Measurements from ENCODE around the gene RGL1. TPM values are rescaled to one million over a fixed set of nuclear protein-coding genes. Genes with fewer than 3 reads are reported as not detected.

RGL1 gene
- total and polyA plus RNA-seq, 3 donors from 2014 or later = 34.3 to 58.2 (median 41.5) TPM

DNA sequence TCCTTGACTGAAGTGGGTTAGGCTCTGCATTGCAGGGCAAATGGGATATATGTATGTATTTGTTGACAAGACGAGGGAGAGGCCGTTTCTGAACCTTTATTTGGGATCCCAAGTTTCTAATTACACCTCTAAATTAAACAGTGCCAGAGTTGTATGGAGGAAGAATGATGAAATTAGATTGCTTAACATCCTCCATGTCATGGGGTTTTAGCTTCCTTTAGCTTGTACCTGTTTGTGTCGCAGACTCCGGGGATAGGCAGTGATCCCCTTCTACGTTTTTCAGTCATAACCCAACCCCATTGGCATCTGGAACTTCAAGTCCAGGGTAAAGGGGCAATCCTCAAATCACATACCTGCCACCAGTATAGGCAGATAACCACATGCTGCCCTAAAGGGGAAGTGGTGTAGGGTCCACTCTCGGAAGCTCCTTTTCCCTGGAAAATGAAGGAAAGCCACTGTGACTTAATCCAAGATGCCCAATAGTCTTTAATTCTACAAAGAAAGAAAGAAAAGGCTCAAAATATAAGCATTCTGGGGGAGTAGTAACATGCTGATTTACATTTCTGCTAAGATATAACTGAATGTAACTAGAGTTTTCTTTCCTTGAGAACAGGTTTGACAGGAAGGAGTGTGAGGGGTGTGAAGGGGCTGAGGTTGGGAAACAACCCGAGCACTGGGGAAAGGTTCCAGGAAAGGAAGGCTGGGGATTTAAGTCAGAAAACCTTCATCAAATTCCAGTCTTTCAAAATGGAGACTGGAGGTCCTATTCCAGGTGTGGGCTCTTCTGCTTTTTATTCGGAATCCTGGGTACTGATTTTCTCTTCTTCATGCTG, 77.6 kb downstream of the RGL1 start:
- TF ChIP-seq POLR2A (IDR thresholded peaks at IDR 0.05) = no peak
- TF ChIP-seq, protein P1, sequence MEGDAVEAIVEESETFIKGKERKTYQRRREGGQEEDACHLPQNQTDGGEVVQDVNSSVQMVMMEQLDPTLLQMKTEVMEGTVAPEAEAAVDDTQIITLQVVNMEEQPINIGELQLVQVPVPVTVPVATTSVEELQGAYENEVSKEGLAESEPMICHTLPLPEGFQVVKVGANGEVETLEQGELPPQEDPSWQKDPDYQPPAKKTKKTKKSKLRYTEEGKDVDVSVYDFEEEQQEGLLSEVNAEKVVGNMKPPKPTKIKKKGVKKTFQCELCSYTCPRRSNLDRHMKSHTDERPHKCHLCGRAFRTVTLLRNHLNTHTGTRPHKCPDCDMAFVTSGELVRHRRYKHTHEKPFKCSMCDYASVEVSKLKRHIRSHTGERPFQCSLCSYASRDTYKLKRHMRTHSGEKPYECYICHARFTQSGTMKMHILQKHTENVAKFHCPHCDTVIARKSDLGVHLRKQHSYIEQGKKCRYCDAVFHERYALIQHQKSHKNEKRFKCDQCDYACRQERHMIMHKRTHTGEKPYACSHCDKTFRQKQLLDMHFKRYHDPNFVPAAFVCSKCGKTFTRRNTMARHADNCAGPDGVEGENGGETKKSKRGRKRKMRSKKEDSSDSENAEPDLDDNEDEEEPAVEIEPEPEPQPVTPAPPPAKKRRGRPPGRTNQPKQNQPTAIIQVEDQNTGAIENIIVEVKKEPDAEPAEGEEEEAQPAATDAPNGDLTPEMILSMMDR (IDR thresholded peaks at IDR 0.05) = no peak
- Histone ChIP-seq H3K27me3 (no peaks in the 10 kb centered on the region), H3K36me3 (ENCODE audit: low read depth, missing control alignments) (no peaks in the 10 kb centered on the region), H3K4me1 (peaks cover 45% of the 10 kb centered on the region), H3K4me3 (no peak overlapping the region), H3K27ac (peak overlapping the region; percentile 93 to 95), H3K9me3 (no peaks in the 10 kb centered on the region)
- no peak for DNase-seq
- WGBS, 2 donors = 78 to 79% methylated on average over 8 of the region's 8 CpGs
- intact Hi-C loops (cut with DNase I; ENCODE audit: low total_unique reads) = no loop called here

DNA sequence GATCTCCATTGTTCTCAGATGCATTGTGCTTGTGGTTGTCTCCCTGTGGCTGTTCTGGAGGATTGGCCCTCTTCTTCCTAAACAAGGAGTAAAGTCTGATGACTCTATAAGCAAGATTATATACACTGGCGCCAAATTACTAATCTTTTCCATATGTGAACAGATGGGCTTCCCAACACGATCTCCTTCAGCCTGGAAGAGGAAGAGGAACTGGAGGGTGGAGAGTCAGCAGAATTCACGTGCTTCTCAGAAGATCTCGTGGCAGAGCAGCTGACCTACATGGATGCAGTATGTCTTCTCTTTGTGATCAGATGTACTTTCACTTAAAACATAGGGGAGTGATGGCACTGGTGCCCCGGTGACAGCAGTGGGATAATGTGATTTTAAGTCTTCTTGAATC, 78.7 kb downstream of the RGL1 start:
- H3K36me3 ChIP-seq (ENCODE audit: low read depth, missing control alignments) = no peaks in the 10 kb centered on the region
- no peak overlapping the region for H3K4me3 ChIP-seq
- no peaks in the 10 kb centered on the region for H3K9me3 ChIP-seq
- H3K4me1 ChIP-seq = peaks cover 45% of the 10 kb centered on the region
- TF ChIP-seq, protein P1 (IDR thresholded peaks at IDR 0.05) = no peak
- intact Hi-C loops (cut with DNase I; ENCODE audit: low total_unique reads) = no loop called here
- 83 to 97% methylated on average over 5 of the region's 5 CpGs for whole genome bisulfite sequencing, 2 donors
- H3K27me3 ChIP-seq = no peaks in the 10 kb centered on the region
- peak overlapping the region; percentile 4 to 11 for H3K27ac ChIP-seq
- peak; percentile 22 for DNase-seq

DNA sequence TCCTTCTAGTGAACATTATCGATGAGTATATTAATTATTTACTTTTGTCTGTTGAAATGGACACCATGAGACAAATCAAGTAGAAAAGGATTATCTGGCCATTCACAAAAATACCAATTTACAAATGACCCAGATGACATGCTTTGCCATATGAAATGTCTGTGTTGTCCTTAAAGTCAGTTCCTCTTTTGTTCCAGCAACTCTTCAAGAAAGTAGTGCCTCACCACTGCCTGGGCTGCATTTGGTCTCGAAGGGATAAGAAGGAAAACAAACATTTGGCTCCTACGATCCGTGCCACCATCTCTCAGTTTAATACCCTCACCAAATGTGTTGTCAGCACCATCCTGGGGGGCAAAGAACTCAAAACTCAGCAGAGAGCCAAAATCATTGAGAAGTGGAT, 79.6 kb downstream of the RGL1 start:
- no peaks in the 10 kb centered on the region for H3K27me3 ChIP-seq
- no peak overlapping the region for H3K27ac ChIP-seq
- H3K4me1 ChIP-seq = peaks cover 37% of the 10 kb centered on the region
- no peak for DNase-seq
- no peaks in the 10 kb centered on the region for H3K9me3 ChIP-seq
- no peak overlapping the region for H3K4me3 ChIP-seq
- WGBS, 2 donors = 92% methylated on average over 4 of the region's 4 CpGs
- no peaks in the 10 kb centered on the region for H3K36me3 ChIP-seq (ENCODE audit: low read depth, missing control alignments)
- intact Hi-C loops (cut with DNase I; ENCODE audit: low total_unique reads) = no loop called here
- no peak for TF ChIP-seq POLR2A (IDR thresholded peaks at IDR 0.05)
- TF ChIP-seq, protein P1 (IDR thresholded peaks at IDR 0.05) = no peak

DNA sequence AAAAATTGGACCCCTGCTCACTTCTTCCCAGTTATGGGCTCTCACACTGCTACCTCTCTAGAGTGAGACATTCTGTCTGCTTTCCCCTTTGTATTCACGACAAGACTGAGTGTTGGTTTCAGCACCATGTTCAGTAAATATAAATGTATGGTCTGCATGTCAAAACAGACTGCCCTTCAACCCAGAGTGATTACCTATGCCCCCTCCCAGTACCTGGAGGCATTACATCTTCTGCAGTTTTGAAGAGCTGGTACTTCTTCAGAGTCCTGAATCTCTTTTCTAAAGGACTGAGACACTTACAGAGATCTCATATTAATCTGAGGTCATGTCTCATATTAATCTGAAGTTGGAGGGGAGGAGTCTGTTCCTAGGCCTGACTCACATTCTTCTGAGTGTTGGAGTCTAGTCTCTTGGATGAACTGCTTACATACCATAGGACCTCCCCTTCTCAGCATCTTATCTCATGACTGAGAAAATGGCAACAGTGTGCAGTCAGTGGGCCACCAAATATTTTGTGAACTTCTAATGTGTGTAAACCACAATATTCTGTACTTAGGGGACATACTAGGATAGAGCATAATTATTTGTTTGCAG, 80.3 kb downstream of the RGL1 start:
- Histone ChIP-seq H3K4me1 (peaks cover 31% of the 10 kb centered on the region), H3K4me3 (no peak overlapping the region), H3K27ac (no peak overlapping the region), H3K36me3 (ENCODE audit: low read depth, missing control alignments) (no peaks in the 10 kb centered on the region), H3K9me3 (no peaks in the 10 kb centered on the region), H3K27me3 (no peaks in the 10 kb centered on the region)
- DNase-seq = no peak
- WGBS, 2 donors = 83 to 93% methylated on average over 1 of the region's 1 CpG
- TF ChIP-seq, protein P1 (IDR thresholded peaks at IDR 0.05) = no peak
- no peak for TF ChIP-seq POLR2A (IDR thresholded peaks at IDR 0.05)
- intact Hi-C loops (cut with DNase I; ENCODE audit: low total_unique reads) = no loop called here
